Subcutaneous abdominal adipose tissue (tissue), 5 donors: Measurements from ENCODE around the gene ART4.

Experiments
- H3K27ac ChIP-seq: one replicate; pipeline ENCODE4 v1.7.0; 2013; ENCODE audit warnings: low read depth, mild to moderate bottlenecking, inconsistent platforms, low read length, moderate library complexity
- H3K27me3 ChIP-seq, 5 donors: one replicate each; pipeline ENCODE4 v1.7.0; 2013; ENCODE audit warnings: low read length in 5 of 5, inconsistent platforms in 1 of 5; ENCODE audit not compliant: control insufficient read depth in 5 of 5, insufficient read depth in 4 of 5
- H3K36me3 ChIP-seq, 5 donors: one replicate each; pipeline ENCODE4 v1.7.0; 2013; ENCODE audit warnings: low read length in 5 of 5; ENCODE audit not compliant: control insufficient read depth in 5 of 5, insufficient read depth in 5 of 5
- H3K4me1 ChIP-seq, 5 donors: one replicate each; pipeline ENCODE4 v1.7.0; 2013; ENCODE audit warnings: low read length in 5 of 5, mild to moderate bottlenecking in 3 of 5, moderate library complexity in 1 of 5; ENCODE audit not compliant: control insufficient read depth in 5 of 5, insufficient read depth in 5 of 5
- H3K4me3 ChIP-seq, 5 donors: one replicate each; pipeline ENCODE4 v1.7.0; 2013; ENCODE audit warnings: low read length in 5 of 5, low read depth in 1 of 5
- H3K9ac ChIP-seq, 5 donors: one replicate each; pipeline ENCODE4 v1.7.0; 2013; ENCODE audit warnings: low read length in 5 of 5, mild to moderate bottlenecking in 4 of 5, moderate library complexity in 3 of 5
- H3K9me3 ChIP-seq, 5 donors: one replicate each; pipeline ENCODE4 v1.7.0; 2013; ENCODE audit warnings: low read length in 5 of 5; ENCODE audit not compliant: control insufficient read depth in 5 of 5
- donor health status: healthy.
- donor health status: healthy.
- donor health status: healthy.
- donor health status: healthy.
- donor health status: healthy.

Gene ART4

GRCh38 chr12:14853961-14854360 is 10.6 kb upstream of the ART4 start:
- H3K4me1 ChIP-seq = peaks cover 0 to 10% (median 0%) of the 10 kb centered on the region in 5 donors
- H3K9ac ChIP-seq = no peak overlapping the region
- H3K9me3 ChIP-seq = peaks cover 0 to 7% (median 0%) of the 10 kb centered on the region in 5 donors
- no peaks in the 10 kb centered on the region for H3K36me3 ChIP-seq
- no peak overlapping the region for H3K4me3 ChIP-seq
- H3K27me3 ChIP-seq = no peaks in the 10 kb centered on the region
- no peak overlapping the region for H3K27ac ChIP-seq

- H3K27me3 ChIP-seq = no peaks in the 10 kb centered on the region
- peaks cover 0 to 10% (median under 1%) of the 10 kb centered on the region in 5 donors for H3K4me1 ChIP-seq
- H3K27ac ChIP-seq = no peak overlapping the region
- peaks cover 0 to 7% (median 0%) of the 10 kb centered on the region in 5 donors for H3K9me3 ChIP-seq
- no peak overlapping the region for H3K9ac ChIP-seq
- no peaks in the 10 kb centered on the region for H3K36me3 ChIP-seq
- no peak overlapping the region for H3K4me3 ChIP-seq
Observed at GRCh38 chr12:14852880-14853279, 9.6 kb upstream of the ART4 start.

DNA sequence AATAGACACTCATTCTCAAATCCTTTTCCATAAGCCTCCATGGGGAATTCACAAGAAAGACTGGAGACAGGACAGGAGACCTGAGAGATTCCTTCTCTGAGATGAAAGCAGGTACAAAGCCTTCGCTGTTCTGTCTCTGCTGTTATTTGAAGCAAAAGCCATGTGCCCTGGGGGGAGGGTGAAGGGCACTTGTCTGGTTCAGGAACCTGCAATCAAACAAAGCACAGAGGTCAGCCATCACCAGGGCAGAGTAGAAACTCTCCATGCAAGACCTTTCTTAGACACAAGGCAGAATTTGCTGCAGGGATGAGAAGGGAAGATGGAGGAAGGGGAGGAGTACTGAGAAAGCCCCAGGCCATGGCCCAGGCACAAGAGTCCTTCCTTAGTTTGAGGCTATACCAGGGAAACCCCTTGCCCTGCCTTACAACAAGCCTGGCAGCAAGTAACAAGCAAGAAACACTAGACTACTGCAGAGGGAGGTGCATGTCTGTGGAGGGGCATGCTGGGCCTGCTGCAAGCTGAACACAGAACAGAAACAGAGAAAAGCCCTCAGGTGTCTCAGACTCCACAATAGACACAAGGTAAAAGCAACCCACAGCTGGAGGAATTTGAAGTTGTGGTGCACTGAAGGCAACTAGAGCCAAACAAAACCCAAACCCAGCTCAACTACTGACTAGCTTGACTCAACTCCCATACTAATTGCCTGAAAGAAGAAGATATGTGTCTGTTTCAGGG is 7.8 kb upstream of the ART4 start:
- H3K36me3 ChIP-seq = no peaks in the 10 kb centered on the region
- H3K27ac ChIP-seq = no peak overlapping the region
- no peaks in the 10 kb centered on the region for H3K27me3 ChIP-seq
- no peak overlapping the region for H3K9ac ChIP-seq
- H3K4me3 ChIP-seq = no peak overlapping the region
- peaks cover 1 to 21% (median 17%) of the 10 kb centered on the region in 5 donors for H3K4me1 ChIP-seq
- peaks cover 0 to 1% (median 0%) of the 10 kb centered on the region in 5 donors for H3K9me3 ChIP-seq

DNA sequence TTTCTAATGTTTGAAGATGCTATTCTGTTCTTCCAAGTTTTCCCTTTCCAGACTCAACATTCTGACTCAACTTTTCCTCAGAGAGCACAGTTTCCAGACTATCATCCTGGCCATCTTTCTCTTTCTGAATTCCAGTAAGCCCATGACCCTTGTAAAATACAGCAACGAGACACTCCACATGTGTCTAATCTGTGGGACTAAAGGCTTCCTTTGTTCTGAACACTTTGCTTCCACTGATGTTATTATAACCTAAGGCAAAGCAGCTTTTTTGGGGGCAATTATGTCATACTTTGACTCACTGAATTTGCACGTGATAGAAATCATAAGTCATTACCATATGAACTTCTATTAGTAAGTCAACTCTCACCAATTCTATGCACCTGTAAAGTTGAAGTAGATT is 6.3 kb upstream of the ART4 start:
- Histone ChIP-seq H3K27ac (peak overlapping the region; percentile 14), H3K36me3 (no peaks in the 10 kb centered on the region), H3K4me3 (no peak overlapping the region), H3K9ac (no peak overlapping the region), H3K4me1 (peaks cover 1 to 26% (median 18%) of the 10 kb centered on the region in 5 donors), H3K27me3 (no peaks in the 10 kb centered on the region), H3K9me3 (no peaks in the 10 kb centered on the region)

DNA sequence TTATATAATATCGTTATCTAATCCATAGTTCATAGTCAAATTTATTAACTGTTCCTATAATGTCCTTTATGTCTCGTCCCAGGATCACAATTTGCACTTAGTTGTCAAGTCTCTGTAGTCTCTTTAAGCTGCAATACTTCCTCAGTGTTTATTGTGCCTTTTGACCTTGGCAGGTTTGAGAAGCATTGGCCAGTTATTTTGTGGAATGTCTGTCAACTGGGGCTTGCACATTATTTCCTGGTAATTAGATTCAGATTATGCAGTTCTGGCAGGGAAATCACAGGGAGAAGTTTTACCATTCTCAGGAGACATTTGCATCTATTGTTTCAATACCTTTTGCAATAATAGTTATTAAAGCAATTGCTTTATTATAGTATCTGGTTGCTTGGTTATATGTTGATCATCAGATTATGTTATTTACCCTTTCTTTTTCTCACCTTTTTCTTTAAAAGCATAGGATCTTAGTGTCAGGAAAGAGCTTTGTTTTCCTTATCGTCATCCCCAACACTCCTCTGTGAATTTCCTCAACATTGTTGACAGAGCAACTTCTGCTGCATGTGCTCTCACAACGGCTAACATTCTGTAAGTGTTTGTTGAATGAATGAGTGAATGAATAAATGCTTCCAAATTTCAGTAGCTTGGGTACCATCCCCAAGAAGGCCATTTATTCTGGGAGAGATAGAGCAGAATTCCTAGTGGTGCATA is 3.7 kb upstream of the ART4 start:
- Histone ChIP-seq H3K4me1 (peaks cover 4 to 40% (median 30%) of the 10 kb centered on the region in 5 donors), H3K27me3 (no peaks in the 10 kb centered on the region), H3K4me3 (no peak overlapping the region), H3K36me3 (no peaks in the 10 kb centered on the region), H3K27ac (peak overlapping the region; percentile 44), H3K9ac (no peak overlapping the region), H3K9me3 (no peaks in the 10 kb centered on the region)

DNA sequence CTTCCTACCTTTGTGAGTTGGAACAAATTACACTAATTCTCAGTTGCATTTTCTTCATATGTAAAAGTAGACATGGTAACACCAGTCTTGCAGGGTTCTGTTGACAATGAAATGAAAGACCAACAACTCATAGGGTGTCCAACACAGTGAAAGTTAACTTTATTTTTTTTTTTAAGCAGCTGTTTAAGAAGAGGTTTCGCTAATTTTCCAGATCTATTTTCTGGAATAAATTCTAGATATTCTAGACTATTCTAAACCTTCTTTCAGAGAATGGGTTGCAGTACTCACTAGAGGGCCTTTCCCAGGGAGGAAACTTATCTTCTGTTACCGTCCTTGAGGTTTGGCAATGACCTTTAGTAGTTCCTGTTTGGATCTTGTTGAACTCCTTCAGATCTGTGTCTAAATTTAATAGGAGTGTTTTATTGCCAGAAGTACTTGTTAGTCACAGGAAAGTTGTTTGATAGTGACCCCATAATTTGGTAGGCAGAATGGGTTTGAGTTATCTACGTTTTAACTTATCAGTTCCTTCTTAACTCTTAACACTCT is 2.8 kb upstream of the ART4 start:
- no peak overlapping the region for H3K4me3 ChIP-seq
- H3K9ac ChIP-seq = peak overlapping the region in 1 of 5 donors; percentile 20
- H3K27ac ChIP-seq = peak overlapping the region; percentile 44
- peaks cover 9 to 48% (median 38%) of the 10 kb centered on the region in 5 donors for H3K4me1 ChIP-seq
- no peaks in the 10 kb centered on the region for H3K36me3 ChIP-seq
- H3K27me3 ChIP-seq = no peaks in the 10 kb centered on the region
- no peaks in the 10 kb centered on the region for H3K9me3 ChIP-seq

DNA sequence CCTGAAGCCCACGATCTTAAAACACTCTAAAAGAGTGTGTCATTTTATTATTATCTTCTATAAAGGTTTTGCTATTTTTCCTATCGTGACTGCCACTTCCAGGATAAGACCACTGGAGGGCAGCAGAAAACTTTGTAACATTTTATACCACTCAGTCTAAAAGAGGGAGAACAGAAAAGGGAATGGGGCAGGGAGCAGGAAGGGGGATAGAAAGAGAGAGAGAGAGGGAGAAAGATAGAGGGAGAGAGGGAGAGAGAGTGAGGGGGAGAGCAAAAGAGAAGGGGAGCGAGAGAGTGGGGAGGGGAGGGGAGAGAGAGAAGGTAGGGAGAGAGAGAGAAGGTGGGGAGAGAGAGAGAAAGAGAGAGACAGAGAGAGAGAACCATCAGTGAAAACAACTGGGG is 2.0 kb upstream of the ART4 start:
- no peak overlapping the region for H3K4me3 ChIP-seq
- H3K27ac ChIP-seq = peak overlapping the region; percentile 44
- H3K9me3 ChIP-seq = no peaks in the 10 kb centered on the region
- no peaks in the 10 kb centered on the region for H3K27me3 ChIP-seq
- peak overlapping the region in 1 of 5 donors; percentile 9 for H3K9ac ChIP-seq
- no peaks in the 10 kb centered on the region for H3K36me3 ChIP-seq
- peaks cover 9 to 48% (median 38%) of the 10 kb centered on the region in 5 donors for H3K4me1 ChIP-seq

DNA sequence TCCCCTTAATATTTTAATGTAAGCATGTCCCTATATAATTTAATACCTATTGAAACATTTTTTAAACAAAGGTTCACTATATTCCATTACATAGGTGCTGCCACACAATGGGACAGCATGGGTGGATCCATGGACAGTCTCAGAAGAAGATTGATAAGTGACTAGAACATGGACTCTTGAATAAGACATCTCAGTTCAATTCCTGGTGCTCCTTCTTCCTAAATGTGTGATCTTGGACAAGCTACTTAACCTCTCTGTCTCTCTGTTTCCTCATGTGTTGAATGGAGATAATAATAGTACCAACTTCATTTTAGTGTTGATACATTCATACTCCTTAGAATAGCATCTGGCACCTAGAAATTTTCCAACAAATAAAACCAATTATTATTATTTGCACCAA is 1.1 kb upstream of the ART4 start:
- Histone ChIP-seq H3K27me3 (no peaks in the 10 kb centered on the region), H3K4me1 (peaks cover 9 to 48% (median 38%) of the 10 kb centered on the region in 5 donors), H3K36me3 (no peaks in the 10 kb centered on the region), H3K9me3 (peaks cover 0 to 2% (median 0%) of the 10 kb centered on the region in 5 donors), H3K27ac (no peak overlapping the region), H3K9ac (no peak overlapping the region), H3K4me3 (no peak overlapping the region)

- H3K4me3 ChIP-seq = no peak overlapping the region
- H3K9ac ChIP-seq = peak overlapping the region in 1 of 5 donors; percentile 35
- peaks cover 0 to 3% (median 0%) of the 10 kb centered on the region in 5 donors for H3K9me3 ChIP-seq
- H3K36me3 ChIP-seq = no peaks in the 10 kb centered on the region
- H3K4me1 ChIP-seq = peaks cover 7 to 43% (median 37%) of the 10 kb centered on the region in 5 donors
- H3K27me3 ChIP-seq = no peaks in the 10 kb centered on the region
- H3K27ac ChIP-seq = peak overlapping the region; percentile 63
Observed at GRCh38 chr12:14842315-14842714, 1.0 kb downstream of the ART4 start.

- Histone ChIP-seq H3K4me1 (peaks cover 7 to 41% (median 31%) of the 10 kb centered on the region in 5 donors), H3K27ac (peak overlapping the region; percentile 63), H3K4me3 (peak overlapping the region in 2 of 5 donors; percentile 6 to 18)
Observed at GRCh38 chr12:14841761-14842160, 1.6 kb downstream of the ART4 start.

More at GRCh38 chr12:14841761-14842160, 1.6 kb downstream of the ART4 start:
- Histone ChIP-seq H3K36me3 (no peaks in the 10 kb centered on the region), H3K9ac (peak overlapping the region in 1 of 5 donors; percentile 35), H3K27me3 (no peaks in the 10 kb centered on the region), H3K9me3 (peaks cover 0 to 3% (median 0%) of the 10 kb centered on the region in 5 donors)
